Effector memory CD8-positive, alpha-beta T cell (primary cell): ENCODE data around the gene FXYD3.

Experiments used
- ATAC-seq: fragments of 150-1000 bp; cut with Tn5 transposase; replicated peaks from 2 replicates; pipeline ENCODE4 v1.10.0; 2021; ENCODE audit warnings: mild to moderate bottlenecking, moderate library complexity
- DNase-seq, 3 experiments: peaks; one replicate each; pipeline ENCODE4 v3.0.0; 2021
- H3K27ac Mint-ChIP-seq, 2 donors: one replicate each; pipeline ENCODE4 v1.8.0; 2022; ENCODE audit warnings: mild to moderate bottlenecking in 2 of 2, mixed read lengths in 2 of 2, moderate library complexity in 2 of 2
- H3K27me3 Mint-ChIP-seq, 2 donors: one replicate each; pipeline ENCODE4 v1.8.0; 2022; ENCODE audit warnings: mixed read lengths in 2 of 2
- H3K36me3 Mint-ChIP-seq: one replicate; pipeline ENCODE4 v1.8.0; 2022; ENCODE audit warnings: mild to moderate bottlenecking, moderate library complexity, mixed read lengths; ENCODE audit not compliant: insufficient read depth
- H3K4me1 Mint-ChIP-seq, 2 donors: one replicate each; pipeline ENCODE4 v1.8.0; 2022; ENCODE audit warnings: low read depth in 2 of 2, mixed read lengths in 2 of 2
- H3K4me3 Mint-ChIP-seq, 2 donors: one replicate each; pipeline ENCODE4 v1.8.0; 2022; ENCODE audit warnings: mild to moderate bottlenecking in 2 of 2, mixed read lengths in 2 of 2, moderate library complexity in 2 of 2
- H3K9me3 Mint-ChIP-seq, 2 donors: one replicate each; pipeline ENCODE4 v1.8.0; 2022; ENCODE audit warnings: mixed read lengths in 2 of 2

FXYD3 gene

DNA sequence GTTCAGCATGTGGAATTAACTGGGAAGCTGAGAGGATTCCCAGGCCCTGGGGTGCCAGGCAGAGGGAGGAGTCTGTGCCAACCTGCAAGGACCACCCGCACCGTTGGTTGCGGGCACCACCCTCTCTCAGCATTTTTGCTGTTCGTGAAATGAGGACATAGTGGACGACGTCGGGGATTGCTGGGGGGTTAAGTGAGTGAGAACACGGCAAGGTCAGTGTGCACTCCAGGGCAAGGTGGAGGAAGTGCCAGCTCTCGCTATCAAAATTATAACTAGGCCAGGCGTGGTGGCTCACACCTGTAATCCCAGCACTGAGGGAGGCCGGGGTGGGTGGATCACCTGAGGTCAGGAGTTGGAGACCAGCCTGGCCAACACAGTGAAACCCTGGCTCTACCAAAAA is 2.2 kb downstream of the FXYD3 start:
- peak overlapping the region in 1 of 2 donors; percentile 61 for H3K27ac Mint-ChIP-seq
- ATAC-seq (no peak), DNase-seq (no peak)
- no peak overlapping the region for H3K4me3 Mint-ChIP-seq
- no peaks in the 10 kb centered on the region for H3K27me3 Mint-ChIP-seq
- no peaks in the 10 kb centered on the region for H3K9me3 Mint-ChIP-seq
- peaks cover 6% of the 10 kb centered on the region for H3K36me3 Mint-ChIP-seq
- peaks cover 4 to 6% of the 10 kb centered on the region in 2 donors for H3K4me1 Mint-ChIP-seq

DNA sequence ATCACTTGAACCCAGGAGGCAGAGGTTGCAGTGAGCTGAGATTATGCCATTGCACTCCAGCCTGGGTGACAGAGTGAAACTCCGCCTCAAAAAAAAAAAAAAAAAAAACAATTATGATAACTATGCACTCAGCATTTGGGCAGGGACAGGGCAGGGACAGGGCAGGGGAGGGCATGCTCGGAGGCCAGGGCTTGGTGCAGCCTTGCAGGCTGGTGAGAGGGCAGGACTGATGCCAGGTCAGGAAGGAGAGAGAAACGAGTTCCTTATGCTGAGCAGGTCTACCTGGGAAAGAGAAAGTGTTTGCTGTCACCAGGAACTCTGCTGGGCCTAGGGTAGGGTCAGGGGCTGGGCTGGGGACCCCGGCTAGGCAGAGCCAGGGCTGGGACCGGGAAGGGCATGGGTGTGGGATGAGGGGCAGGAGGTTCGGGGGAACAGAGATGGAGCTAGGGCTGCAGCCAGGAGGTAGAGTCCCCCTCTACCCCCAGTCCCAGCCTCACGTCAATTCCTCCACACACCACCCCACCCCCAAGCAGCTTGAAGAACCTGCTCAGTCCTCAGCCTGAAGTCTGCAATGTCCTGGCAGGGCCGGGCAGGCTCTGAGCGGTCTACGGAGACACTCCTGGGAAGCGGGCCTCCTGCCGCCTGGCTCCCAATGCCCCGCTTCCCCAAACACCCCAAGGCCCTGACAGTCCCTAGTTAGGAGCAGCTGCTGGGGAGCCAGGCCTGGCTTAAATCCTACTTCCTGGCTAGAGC is 2.8 kb downstream of the FXYD3 start:
- ATAC-seq, result no peak

DNA sequence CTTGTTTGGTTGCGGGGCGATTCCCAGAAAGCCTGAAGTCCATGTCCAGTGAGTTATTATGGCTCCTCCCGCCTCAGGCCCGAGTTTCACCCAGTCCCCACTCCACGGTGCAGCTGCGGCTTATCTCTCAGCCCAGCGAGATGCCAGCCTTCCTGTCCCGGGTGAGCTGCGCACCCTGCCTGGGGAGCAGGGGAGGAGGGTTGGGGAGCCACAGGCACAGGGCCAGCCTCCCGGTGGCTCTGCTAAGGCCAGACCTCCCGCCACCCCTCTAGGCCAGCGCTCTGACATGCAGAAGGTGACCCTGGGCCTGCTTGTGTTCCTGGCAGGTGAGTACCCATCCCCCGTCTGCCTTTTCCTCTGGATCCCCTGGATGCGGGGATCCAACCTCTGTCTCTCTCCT is 3.5 kb downstream of the FXYD3 start:
- Mint-ChIP-seq H3K27ac (no peak overlapping the region), H3K4me3 (no peak overlapping the region), H3K27me3 (peaks cover 0 to 7% of the 10 kb centered on the region in 2 donors), H3K4me1 (peaks cover 7 to 9% of the 10 kb centered on the region in 2 donors), H3K9me3 (no peaks in the 10 kb centered on the region), H3K36me3 (peaks cover 7% of the 10 kb centered on the region)
- ATAC-seq (no peak), DNase-seq (no peak)

More for the DNA sequence above, 2.8 kb downstream of the FXYD3 start:
- no peak overlapping the region for H3K4me3 Mint-ChIP-seq
- H3K36me3 Mint-ChIP-seq, result peaks cover 6% of the 10 kb centered on the region
- H3K27me3 Mint-ChIP-seq, result peaks cover 0 to under 1% of the 10 kb centered on the region in 2 donors
- no peak overlapping the region for H3K27ac Mint-ChIP-seq
- peaks cover 4 to 6% of the 10 kb centered on the region in 2 donors for H3K4me1 Mint-ChIP-seq
- no peaks in the 10 kb centered on the region for H3K9me3 Mint-ChIP-seq
- DNase-seq, result no peak

DNA sequence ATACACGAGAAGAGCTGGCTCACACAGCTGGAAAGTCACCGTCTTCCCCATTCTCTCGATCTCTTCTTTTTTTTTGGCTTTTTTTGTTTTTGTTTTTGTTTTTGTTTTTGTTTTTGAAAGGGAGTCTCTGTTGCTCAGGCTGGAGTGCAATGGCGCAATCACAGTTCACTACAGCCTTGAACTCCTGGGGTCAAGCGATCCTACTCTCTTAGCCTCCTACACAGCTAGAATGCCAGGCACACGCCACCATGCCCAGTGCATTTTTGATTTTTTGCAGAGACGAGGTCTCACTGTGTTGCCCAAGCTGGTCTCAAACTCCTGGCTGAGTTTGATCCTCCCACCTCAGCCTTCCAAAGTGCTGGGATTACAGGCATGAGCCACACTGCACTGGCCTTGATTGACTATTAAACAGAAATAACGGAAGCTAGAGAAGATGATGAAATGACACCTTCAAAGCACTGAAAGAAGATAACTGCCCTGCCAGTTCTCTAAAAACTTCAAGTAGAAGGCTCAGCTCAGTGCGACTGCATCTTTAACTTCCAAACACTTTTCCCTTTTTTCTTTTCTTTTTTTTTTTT is 4.0 kb downstream of the FXYD3 start:
- H3K4me3 Mint-ChIP-seq, result no peak overlapping the region
- ATAC-seq (no peak), DNase-seq (no peak)
- H3K4me1 Mint-ChIP-seq, result peaks cover 9 to 12% of the 10 kb centered on the region in 2 donors
- peaks cover 12% of the 10 kb centered on the region for H3K36me3 Mint-ChIP-seq
- H3K27ac Mint-ChIP-seq, result no peak overlapping the region
- no peaks in the 10 kb centered on the region for H3K9me3 Mint-ChIP-seq
- peaks cover 0 to 12% of the 10 kb centered on the region in 2 donors for H3K27me3 Mint-ChIP-seq

DNA sequence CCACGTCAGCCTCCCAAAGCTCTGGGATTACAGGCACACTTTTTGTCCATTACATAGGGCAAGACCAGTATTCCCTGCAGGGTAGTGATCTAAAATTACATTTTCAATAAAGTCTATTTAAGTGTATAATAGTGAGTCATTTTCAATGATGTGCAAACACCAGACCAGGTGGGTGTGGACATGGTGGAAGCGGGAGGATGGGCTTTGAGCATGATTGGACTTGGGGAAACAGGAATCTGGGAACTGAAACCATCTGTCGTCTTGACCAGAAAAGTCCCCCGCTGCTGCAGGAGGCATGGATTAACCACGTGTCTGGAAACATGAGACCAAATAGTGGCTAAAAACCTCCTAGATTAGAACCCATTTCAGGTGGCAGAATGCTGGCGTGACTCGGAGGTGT is 4.9 kb downstream of the FXYD3 start:
- H3K4me1 Mint-ChIP-seq, result peaks cover 10% of the 10 kb centered on the region in 2 donors
- no peak overlapping the region for H3K27ac Mint-ChIP-seq
- no peak for DNase-seq
- H3K27me3 Mint-ChIP-seq, result peaks cover 0 to 13% of the 10 kb centered on the region in 2 donors
- ATAC-seq, result no peak
- no peaks in the 10 kb centered on the region for H3K9me3 Mint-ChIP-seq
- H3K4me3 Mint-ChIP-seq, result no peak overlapping the region
- peaks cover 12% of the 10 kb centered on the region for H3K36me3 Mint-ChIP-seq

DNA sequence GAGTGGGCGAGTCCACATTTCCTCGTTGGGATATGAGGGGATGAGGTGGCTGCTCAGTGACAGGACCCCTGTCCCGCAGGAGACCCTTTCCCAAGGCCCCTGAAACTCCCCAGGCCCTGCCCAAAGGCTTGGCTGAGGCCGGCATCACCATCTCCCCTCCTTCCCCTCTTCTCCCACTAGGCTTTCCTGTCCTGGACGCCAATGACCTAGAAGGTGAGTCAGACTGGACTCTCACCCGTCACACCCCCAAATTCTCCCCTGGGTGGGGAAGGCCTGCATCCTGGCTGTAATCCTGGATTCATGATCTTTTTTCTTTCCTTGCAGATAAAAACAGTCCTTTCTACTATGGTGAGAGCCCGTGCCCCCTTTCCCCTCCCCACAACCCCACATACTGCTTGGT is 5.3 kb downstream of the FXYD3 start:
- peaks cover 10% of the 10 kb centered on the region in 2 donors for H3K4me1 Mint-ChIP-seq
- peak overlapping the region in 1 of 2 donors; percentile 5 for H3K27ac Mint-ChIP-seq
- peaks cover 0 to 13% of the 10 kb centered on the region in 2 donors for H3K27me3 Mint-ChIP-seq
- no peak for ATAC-seq
- no peaks in the 10 kb centered on the region for H3K9me3 Mint-ChIP-seq
- peaks cover 12% of the 10 kb centered on the region for H3K36me3 Mint-ChIP-seq
- H3K4me3 Mint-ChIP-seq, result no peak overlapping the region
- DNase-seq, result no peak

DNA sequence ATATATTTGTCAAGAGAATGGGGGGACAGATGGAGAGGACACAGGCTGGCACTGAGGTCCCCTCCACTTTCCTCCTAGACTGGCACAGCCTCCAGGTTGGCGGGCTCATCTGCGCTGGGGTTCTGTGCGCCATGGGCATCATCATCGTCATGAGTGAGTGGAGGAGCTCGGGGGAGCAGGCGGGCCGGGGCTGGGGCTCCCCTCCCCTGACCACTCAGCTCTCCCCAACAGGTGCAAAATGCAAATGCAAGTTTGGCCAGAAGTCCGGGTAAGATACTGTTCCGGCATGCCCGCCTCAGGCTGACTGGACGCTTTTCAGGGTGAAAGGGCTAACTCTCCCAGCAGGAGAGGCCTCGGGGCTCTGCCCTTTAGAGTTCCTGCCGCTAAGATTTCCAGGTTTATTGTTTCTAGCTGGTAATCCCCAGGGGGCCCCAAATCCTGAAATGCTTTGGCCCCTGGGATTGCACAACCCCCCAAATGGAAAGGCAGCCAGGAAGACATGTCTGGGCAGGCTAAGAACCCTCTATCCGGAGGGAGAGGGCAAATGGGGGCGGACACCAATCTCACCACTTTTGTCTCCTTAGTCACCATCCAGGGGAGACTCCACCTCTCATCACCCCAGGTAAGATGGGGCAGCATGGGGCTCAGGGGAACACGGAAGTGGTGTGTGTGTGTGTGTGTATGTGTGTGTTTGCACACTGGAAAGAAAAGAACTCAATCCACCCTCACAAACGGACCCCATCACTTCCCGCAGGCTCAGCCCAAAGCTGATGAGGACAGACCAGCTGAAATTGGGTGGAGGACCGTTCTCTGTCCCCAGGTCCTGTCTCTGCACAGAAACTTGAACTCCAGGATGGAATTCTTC is 7.3 kb downstream of the FXYD3 start:
- ATAC-seq, result no peak

DNA sequence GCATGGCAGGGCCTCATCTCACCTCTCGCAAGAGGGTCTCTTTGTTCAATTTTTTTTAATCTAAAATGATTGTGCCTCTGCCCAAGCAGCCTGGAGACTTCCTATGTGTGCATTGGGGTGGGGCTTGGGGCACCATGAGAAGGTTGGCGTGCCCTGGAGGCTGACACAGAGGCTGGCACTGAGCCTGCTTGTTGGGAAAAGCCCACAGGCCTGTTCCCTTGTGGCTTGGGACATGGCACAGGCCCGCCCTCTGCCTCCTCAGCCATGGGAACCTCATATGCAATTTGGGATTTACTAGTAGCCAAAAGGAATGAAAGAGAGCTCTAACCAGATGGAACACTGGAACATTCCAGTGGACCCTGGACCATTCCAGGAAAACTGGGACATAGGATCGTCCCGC is 8.0 kb downstream of the FXYD3 start:
- DNase-seq (no peak), ATAC-seq (no peak)
- Mint-ChIP-seq H3K36me3 (peaks cover 12% of the 10 kb centered on the region), H3K27me3 (peaks cover 0 to 13% of the 10 kb centered on the region in 2 donors), H3K9me3 (no peaks in the 10 kb centered on the region), H3K27ac (no peak overlapping the region), H3K4me3 (peak overlapping the region; percentile 83 to 85), H3K4me1 (peaks cover 10% of the 10 kb centered on the region in 2 donors)

More for the DNA sequence above, 7.3 kb downstream of the FXYD3 start:
- Mint-ChIP-seq H3K27ac (no peak overlapping the region), H3K4me1 (peaks cover 10% of the 10 kb centered on the region in 2 donors), H3K27me3 (peaks cover 0 to 13% of the 10 kb centered on the region in 2 donors), H3K36me3 (peaks cover 12% of the 10 kb centered on the region), H3K9me3 (no peaks in the 10 kb centered on the region), H3K4me3 (no peak overlapping the region)
- no peak for DNase-seq

DNA sequence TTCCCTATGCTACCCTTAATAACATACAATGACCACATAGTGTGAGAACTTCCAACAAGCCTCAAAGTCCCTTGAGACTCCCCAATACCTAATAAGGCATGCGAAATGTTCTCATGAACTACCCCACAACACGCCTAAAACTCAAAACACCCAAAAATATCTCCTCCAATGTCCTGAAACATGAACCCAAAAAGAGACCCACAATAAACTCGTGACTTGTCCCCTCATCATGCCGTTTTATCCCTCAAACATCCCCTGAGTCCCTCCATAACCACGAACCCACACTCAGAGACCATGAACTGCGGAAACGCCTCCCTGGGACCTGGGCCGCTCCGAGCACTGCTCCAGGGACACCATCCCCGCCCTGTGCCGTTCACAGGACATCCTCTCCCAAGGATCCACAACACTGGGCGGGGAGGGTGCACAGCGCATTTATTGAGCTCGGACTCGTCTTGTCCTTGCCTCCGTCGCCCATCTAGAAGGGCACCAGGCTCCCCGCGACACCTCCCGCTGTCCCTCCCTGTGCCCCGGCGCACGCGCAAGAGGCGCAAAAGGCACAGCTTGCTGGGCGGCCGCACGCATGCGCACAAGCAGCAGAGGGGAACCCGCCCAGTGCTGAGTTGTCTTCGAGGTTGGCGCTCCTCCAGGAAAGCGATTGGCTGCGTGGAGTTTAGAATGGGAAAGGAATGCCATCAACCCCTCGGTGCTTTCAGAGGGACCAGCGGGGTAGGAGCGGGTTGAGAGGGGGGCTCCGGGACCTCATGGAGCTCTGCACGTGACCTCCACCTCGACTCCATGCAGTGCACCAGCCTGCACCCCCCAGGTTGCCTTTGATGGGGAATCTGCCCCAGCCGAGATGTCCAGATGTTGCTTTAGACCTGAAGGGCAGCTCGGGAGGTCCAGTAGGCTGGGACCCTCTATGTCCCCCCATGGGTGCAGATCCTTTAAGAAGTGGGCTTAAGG is 8.8 kb downstream of the FXYD3 start:
- Mint-ChIP-seq H3K9me3 (no peaks in the 10 kb centered on the region), H3K27ac (peak overlapping the region in 1 of 2 donors; percentile 64), H3K27me3 (peaks cover 0 to 13% of the 10 kb centered on the region in 2 donors), H3K36me3 (peaks cover 11% of the 10 kb centered on the region), H3K4me3 (peak overlapping the region; percentile 83 to 85), H3K4me1 (peaks cover 10% of the 10 kb centered on the region in 2 donors)
- DNase-seq (peak; percentile 68 to 71 (median 70)), ATAC-seq (peak; percentile 97)

DNA sequence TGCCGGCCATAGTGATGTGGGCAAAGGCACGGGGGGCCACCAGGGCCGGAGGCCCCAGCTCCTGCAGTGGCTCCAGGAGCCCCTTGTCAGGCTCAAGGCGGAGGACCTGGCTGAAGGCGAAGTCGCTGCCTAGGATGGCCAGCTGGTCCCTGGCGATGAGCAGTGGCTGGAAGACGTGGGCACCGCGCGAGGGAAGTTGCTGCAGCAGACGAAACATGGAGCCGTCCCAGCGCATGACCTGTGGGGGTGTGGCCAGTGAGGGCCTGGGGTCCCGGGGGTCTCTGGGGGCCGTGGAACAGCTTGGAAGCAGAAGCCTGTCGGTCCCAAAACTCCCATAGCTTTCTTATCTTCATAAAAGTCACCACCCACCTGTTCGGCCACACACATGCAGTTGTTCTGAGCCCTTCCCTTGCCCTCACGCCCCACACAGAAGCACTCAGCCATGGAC is 9.7 kb downstream of the FXYD3 start:
- Mint-ChIP-seq H3K36me3 (peaks cover 6% of the 10 kb centered on the region), H3K27ac (no peak overlapping the region), H3K27me3 (peaks cover 0 to 13% of the 10 kb centered on the region in 2 donors), H3K9me3 (no peaks in the 10 kb centered on the region), H3K4me3 (peak overlapping the region; percentile 5 to 21), H3K4me1 (peaks cover 10% of the 10 kb centered on the region in 2 donors)
- no peak for DNase-seq
- ATAC-seq, result no peak

DNA sequence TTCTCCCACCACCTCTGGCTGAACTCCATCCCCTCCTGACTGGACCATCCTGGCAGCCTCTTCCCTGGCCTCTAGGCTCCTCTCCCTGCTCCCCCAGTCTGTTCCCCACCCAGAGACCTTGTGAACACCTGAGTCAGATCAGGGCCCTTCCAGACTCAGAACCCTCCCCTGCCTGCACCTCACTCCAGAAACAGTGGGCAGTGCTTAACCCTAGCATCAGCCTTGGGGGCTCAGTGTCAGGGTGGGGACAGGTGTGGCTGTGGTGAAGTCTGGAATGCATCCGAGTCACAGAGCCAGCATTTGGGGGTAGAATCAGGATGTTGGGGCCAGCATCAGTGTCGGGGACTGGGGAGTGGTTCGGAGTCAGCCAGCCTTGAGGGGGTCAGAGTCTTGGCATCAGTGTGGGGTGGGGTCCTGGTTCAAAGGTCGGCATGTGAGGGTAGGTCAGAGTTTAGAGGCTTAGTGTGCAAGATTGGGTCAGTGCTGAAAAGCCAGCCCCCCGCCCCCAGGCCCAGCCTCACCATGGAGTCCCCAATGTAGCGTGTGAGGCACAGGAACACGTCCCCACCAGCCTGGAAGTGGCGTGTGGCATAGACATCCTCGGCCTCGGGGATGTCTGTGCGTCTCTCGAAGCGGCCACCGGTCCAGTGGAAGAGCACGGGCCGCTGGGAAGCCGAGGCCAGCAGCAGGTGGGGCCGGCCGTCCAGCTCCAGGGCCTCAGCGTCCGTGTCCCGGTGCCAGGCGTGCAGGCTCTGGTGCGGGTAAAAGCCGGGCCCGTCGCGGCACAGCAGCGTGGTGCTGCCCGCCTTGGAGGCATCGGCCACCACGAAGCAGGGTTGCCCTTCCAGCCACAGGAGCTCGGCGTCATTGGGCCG is 10.4 kb downstream of the FXYD3 start:
- ATAC-seq, result no peak
- Mint-ChIP-seq H3K4me1 (peaks cover 10% of the 10 kb centered on the region in 2 donors), H3K36me3 (peaks cover 6% of the 10 kb centered on the region), H3K27ac (no peak overlapping the region), H3K9me3 (no peaks in the 10 kb centered on the region), H3K4me3 (peak overlapping the region; percentile 5 to 21), H3K27me3 (peaks cover 0 to 13% of the 10 kb centered on the region in 2 donors)
- DNase-seq, result no peak

DNA sequence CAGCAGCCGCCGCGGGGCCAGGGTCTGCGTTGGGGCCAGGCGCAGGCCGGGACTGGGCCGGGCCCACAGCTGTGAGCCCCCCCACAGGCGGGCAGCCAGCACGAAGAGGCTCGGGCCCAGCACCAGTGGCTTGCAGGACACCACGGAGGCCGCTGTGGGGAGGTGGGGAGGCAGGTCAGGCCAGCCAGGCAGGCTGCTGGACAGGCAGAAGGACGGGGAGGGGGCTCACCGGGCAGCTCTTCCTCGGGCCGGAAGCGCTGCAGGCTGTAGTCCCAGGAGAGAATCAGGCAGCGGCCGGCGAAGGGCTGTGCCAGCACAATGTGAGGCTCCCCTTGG is 11.0 kb downstream of the FXYD3 start:
- H3K9me3 Mint-ChIP-seq, result no peaks in the 10 kb centered on the region
- no peak for ATAC-seq
- H3K27me3 Mint-ChIP-seq, result peaks cover 0 to 13% of the 10 kb centered on the region in 2 donors
- peaks cover 6% of the 10 kb centered on the region for H3K36me3 Mint-ChIP-seq
- no peak for DNase-seq
- H3K4me3 Mint-ChIP-seq, result no peak overlapping the region
- peaks cover 10% of the 10 kb centered on the region in 2 donors for H3K4me1 Mint-ChIP-seq
- no peak overlapping the region for H3K27ac Mint-ChIP-seq
